DOHH2 (cell line): ENCODE measurements around the gene PPP1R3G.

Experiments
- H3F3A ChIP-seq: fragments of 200-600 bp; sonication (generic), shearing (Covaris generic); 2 replicates; pipeline ENCODE4 v1.6.0; 2016; ENCODE audit warnings: antibody characterized with exemption, mild to moderate bottlenecking; ENCODE audit not compliant: control insufficient read depth, insufficient read depth
- H3K27ac ChIP-seq: fragments of 200-600 bp; sonication (generic); 2 replicates; pipeline ENCODE4 v1.5.1; 2014; ENCODE audit warnings: low read depth, mild to moderate bottlenecking, low read length, moderate library complexity
- H3K27me3 ChIP-seq: fragments of 200-600 bp; sonication (generic); 2 replicates; pipeline ENCODE4 v1.6.1; 2014; ENCODE audit warnings: mild to moderate bottlenecking, low read length, mixed read lengths; ENCODE audit not compliant: control insufficient read depth
- H3K36me3 ChIP-seq: fragments of 200-600 bp; sonication (generic); 2 replicates; pipeline ENCODE4 v1.6.1; 2014; ENCODE audit warnings: mild to moderate bottlenecking, low read length, moderate library complexity, mixed read lengths; ENCODE audit not compliant: control insufficient read depth
- H3K4me1 ChIP-seq: fragments of 200-600 bp; sonication (generic); 2 replicates; pipeline ENCODE4 v1.6.1; 2014; ENCODE audit warnings: mild to moderate bottlenecking, low read length, mixed read lengths; ENCODE audit not compliant: control insufficient read depth
- H3K4me2 ChIP-seq: fragments of 200-600 bp; sonication (generic); 2 replicates; pipeline ENCODE4 v1.6.0; 2014; ENCODE audit warnings: mild to moderate bottlenecking, low read length, moderate library complexity
- H3K4me3 ChIP-seq: fragments of 200-600 bp; sonication (generic); 2 replicates; pipeline ENCODE4 v1.5.1; 2014; ENCODE audit warnings: mild to moderate bottlenecking, low read length, mixed read lengths
- H3K79me2 ChIP-seq: fragments of 200-600 bp; sonication (generic); 2 replicates; pipeline ENCODE4 v1.6.1; 2014; ENCODE audit warnings: mild to moderate bottlenecking, low read length, mixed read lengths; ENCODE audit not compliant: control insufficient read depth
- H3K9me2 ChIP-seq: fragments of 200-600 bp; sonication (generic); replicated peaks from 2 replicates; pipeline ENCODE4 v1.6.1; 2014; ENCODE audit warnings: mild to moderate bottlenecking, low read length, mixed read lengths; ENCODE audit not compliant: control insufficient read depth
- H3K9me3 ChIP-seq: fragments of 200-600 bp; sonication (generic); 2 replicates; pipeline ENCODE4 v1.6.1; 2014; ENCODE audit warnings: antibody characterized with exemption, low read length, mixed read lengths; ENCODE audit not compliant: control insufficient read depth, insufficient read depth
- H4K20me1 ChIP-seq: fragments of 200-600 bp; sonication (generic); 2 replicates; pipeline ENCODE4 v1.6.0; 2014; ENCODE audit warnings: low read depth, mild to moderate bottlenecking, antibody characterized with exemption, low read length, moderate library complexity; ENCODE audit not compliant: control insufficient read depth, insufficient read depth
- EZH2phosphoT487 ChIP-seq: fragments of 200-600 bp; sonication (generic); IDR thresholded peaks from 2 replicates; pipeline ENCODE4 v1.6.1; 2017; ENCODE audit warnings: borderline replicate concordance, mild to moderate bottlenecking, antibody characterized with exemption, low read length, moderate library complexity, mixed read lengths
- TF ChIP-seq, protein P1 (sequence below): fragments of 200-600 bp; sonication (generic); IDR thresholded peaks from one replicate; pipeline ENCODE4 v1.5.1; 2014; ENCODE audit warnings: antibody characterized with exemption, mild to moderate bottlenecking, low read depth, low read length; ENCODE audit not compliant: poor library complexity, severe bottlenecking

The PPP1R3G gene

GRCh38 chr6:5103250-5103649 is 18.1 kb downstream of the PPP1R3G start:
- H3K9me3 ChIP-seq = no peaks in the 10 kb centered on the region
- no peak overlapping the region for H3K4me3 ChIP-seq
- H3K27ac ChIP-seq = no peak overlapping the region
- no peaks in the 10 kb centered on the region for H3K27me3 ChIP-seq
- no peaks in the 10 kb centered on the region for H3F3A ChIP-seq
- TF ChIP-seq, protein P1, sequence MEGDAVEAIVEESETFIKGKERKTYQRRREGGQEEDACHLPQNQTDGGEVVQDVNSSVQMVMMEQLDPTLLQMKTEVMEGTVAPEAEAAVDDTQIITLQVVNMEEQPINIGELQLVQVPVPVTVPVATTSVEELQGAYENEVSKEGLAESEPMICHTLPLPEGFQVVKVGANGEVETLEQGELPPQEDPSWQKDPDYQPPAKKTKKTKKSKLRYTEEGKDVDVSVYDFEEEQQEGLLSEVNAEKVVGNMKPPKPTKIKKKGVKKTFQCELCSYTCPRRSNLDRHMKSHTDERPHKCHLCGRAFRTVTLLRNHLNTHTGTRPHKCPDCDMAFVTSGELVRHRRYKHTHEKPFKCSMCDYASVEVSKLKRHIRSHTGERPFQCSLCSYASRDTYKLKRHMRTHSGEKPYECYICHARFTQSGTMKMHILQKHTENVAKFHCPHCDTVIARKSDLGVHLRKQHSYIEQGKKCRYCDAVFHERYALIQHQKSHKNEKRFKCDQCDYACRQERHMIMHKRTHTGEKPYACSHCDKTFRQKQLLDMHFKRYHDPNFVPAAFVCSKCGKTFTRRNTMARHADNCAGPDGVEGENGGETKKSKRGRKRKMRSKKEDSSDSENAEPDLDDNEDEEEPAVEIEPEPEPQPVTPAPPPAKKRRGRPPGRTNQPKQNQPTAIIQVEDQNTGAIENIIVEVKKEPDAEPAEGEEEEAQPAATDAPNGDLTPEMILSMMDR = no peak
- TF ChIP-seq EZH2phosphoT487 = no peak
- H3K9me2 ChIP-seq = no peaks in the 10 kb centered on the region
- H3K79me2 ChIP-seq = no peaks in the 10 kb centered on the region
- H4K20me1 ChIP-seq = no peaks in the 10 kb centered on the region
- no peaks in the 10 kb centered on the region for H3K4me1 ChIP-seq
- no peaks in the 10 kb centered on the region for H3K36me3 ChIP-seq
- H3K4me2 ChIP-seq = no peak overlapping the region

GRCh38 chr6:5104667-5105066 is 19.5 kb downstream of the PPP1R3G start:
- Histone ChIP-seq H3K27me3 (no peaks in the 10 kb centered on the region), H3K9me2 (no peaks in the 10 kb centered on the region), H3K4me2 (no peak overlapping the region), H3K9me3 (no peaks in the 10 kb centered on the region), H4K20me1 (no peaks in the 10 kb centered on the region), H3F3A (no peaks in the 10 kb centered on the region), H3K4me3 (no peak overlapping the region), H3K36me3 (no peaks in the 10 kb centered on the region), H3K79me2 (no peaks in the 10 kb centered on the region), H3K4me1 (no peaks in the 10 kb centered on the region), H3K27ac (no peak overlapping the region)
- no peak for TF ChIP-seq EZH2phosphoT487
- TF ChIP-seq, protein P1 = no peak

- TF ChIP-seq, protein P1 = no peak
- TF ChIP-seq EZH2phosphoT487 = no peak
- Histone ChIP-seq H3K4me2 (no peak overlapping the region), H3K9me3 (no peaks in the 10 kb centered on the region), H3K27me3 (no peaks in the 10 kb centered on the region), H3K4me3 (no peak overlapping the region), H4K20me1 (no peaks in the 10 kb centered on the region), H3K9me2 (no peaks in the 10 kb centered on the region), H3K27ac (no peak overlapping the region), H3K79me2 (no peaks in the 10 kb centered on the region), H3K36me3 (no peaks in the 10 kb centered on the region), H3F3A (no peaks in the 10 kb centered on the region), H3K4me1 (no peaks in the 10 kb centered on the region)
Observed at GRCh38 chr6:5105146-5105545, 20.0 kb downstream of the PPP1R3G start.

DNA sequence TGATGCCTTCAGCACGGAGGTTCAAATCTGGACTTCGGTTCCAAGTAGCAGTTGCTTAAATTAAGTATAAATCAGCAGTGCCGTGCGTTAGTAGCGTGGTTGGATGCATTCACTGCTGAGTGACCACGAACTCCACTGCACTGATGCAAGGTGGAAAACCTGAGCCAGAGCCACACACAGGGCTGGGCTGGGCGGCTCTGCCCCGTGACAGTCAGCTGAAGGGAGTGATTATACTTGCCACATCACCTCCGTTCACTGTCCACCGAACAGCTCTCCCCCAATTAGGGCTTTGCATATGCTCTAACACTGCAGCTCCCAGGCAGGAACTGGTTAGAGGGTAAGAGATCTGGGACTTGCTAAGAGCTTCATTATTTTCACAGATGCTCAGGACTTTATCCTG is 22.2 kb downstream of the PPP1R3G start:
- Histone ChIP-seq H3K9me3 (no peaks in the 10 kb centered on the region), H3K4me2 (no peak overlapping the region), H3K4me1 (no peaks in the 10 kb centered on the region), H4K20me1 (no peaks in the 10 kb centered on the region), H3F3A (no peaks in the 10 kb centered on the region), H3K27me3 (no peaks in the 10 kb centered on the region), H3K9me2 (no peaks in the 10 kb centered on the region), H3K27ac (no peak overlapping the region), H3K36me3 (no peaks in the 10 kb centered on the region), H3K4me3 (no peak overlapping the region), H3K79me2 (no peaks in the 10 kb centered on the region)
- no peak for TF ChIP-seq EZH2phosphoT487
- TF ChIP-seq, protein P1 = no peak
